Pons (tissue), 1 donor: ENCODE data around the gene CEP20.

Source experiments
- DNase-seq: peaks from one replicate; pipeline ENCODE4 v3.0.0-alpha.2; 2016; ENCODE audit warnings: low spot score

CEP20 gene

GRCh38 chr16:15897834-15898254, 9.4 kb upstream of the CEP20 start:
- DNase-seq: no peak

GRCh38 chr16:15897121-15897780, 8.8 kb upstream of the CEP20 start:
- no peak for DNase-seq

- DNase-seq: no peak
These were observed 6.4 kb upstream of the CEP20 start for GRCh38 chr16:15894571-15895374.

DNA sequence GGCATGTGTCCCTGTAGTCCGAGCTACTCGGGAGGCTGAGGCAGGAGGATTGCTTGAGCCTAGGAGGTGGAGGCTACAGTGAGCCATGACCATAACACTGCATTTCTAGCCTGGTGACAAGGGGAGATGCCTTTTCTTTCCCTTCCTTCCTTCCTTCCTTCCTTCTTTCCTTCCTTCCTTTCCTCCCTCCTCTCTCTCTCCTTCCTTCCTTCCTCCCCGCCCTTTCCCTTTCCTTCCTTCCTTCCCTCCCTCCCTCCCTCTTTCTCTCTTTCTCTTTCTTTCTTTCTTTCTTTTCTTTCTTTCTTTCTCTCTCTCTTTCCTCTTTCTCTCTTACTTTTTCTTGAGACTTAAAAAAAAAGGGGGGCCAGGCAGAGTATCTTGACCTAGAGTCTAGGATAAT, 3.1 kb upstream of the CEP20 start:
- DNase-seq: no peak

DNA sequence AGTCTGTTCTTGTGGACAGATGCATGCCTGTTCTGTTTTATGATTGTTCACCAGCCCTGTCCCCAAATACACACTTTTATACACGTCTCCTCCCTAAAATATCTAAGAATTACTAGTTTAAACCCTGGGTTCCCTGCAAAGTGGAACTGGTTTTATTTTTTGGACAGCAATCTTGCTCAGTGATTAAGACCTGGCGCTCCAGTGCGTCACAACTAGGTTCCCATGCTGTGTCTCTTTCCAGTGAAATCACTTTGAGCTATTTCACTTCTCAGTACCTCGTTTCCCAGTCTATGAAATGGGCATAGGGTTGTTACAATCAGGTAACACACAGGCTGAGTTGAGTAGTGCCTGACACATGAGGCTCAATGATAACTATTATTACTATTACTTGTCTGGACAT, 1.1 kb downstream of the CEP20 start:
- DNase-seq: no peak

GRCh38 chr16:15886078-15886477, 2.3 kb downstream of the CEP20 start:
- no peak for DNase-seq

GRCh38 chr16:15885560-15886001, 2.8 kb downstream of the CEP20 start:
- no peak for DNase-seq

- DNase-seq: no peak
These were observed 5.8 kb downstream of the CEP20 start for GRCh38 chr16:15882563-15882962.

GRCh38 chr16:15881794-15882379, 6.5 kb downstream of the CEP20 start:
- no peak for DNase-seq

GRCh38 chr16:15880434-15881308, 7.7 kb downstream of the CEP20 start:
- peak; percentile 36 for DNase-seq

GRCh38 chr16:15879255-15879811, 9.1 kb downstream of the CEP20 start:
- peak; percentile 43 for DNase-seq

GRCh38 chr16:15876503-15876902, 11.9 kb downstream of the CEP20 start:
- no peak for DNase-seq

DNA sequence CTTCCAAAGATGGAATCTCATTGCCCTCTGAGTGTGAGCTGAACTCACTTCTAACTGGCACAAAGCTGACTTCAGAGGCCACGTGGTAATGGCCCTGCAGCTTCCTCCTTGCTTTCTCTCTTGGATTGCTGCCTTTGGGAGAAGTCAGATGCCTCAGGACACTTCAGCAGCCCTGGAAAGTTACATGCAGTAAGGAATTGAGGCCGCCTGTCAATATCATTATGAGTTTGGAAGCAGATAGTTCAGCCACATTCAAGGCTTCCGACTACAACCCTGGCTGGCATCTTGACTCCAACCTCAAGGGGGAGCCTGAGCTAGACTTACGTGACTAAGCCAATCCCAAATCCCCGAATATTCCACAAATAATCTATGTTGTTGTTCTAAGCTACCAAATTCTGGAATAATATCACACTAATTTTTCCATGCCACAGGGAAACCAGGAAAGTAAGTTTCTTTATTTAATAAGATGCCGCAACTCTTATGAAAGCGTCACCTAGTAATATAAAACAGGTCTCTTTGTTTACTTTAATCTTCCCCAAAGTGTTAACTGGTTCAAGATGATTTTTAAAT, 13.6 kb downstream of the CEP20 start:
- peak; percentile 85 for DNase-seq

DNA sequence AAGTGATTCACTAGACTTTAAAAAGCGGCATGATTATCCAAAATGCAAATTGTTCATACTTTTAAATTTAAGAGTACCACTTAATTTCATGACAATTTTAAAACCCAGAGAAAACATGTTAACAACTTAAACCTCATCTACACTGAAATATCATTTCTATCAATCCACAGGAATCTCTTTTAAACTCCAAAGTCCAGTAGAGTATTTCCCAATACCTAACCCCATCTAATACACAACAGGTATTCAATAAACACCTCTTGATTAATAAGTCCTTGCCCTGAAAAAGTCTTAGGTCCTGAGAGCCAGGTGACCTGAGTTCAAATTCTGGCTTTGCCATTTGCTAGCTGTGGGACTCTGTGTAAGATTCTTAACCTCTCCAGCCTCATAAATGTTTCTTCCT, 14.7 kb downstream of the CEP20 start:
- no peak for DNase-seq

DNA sequence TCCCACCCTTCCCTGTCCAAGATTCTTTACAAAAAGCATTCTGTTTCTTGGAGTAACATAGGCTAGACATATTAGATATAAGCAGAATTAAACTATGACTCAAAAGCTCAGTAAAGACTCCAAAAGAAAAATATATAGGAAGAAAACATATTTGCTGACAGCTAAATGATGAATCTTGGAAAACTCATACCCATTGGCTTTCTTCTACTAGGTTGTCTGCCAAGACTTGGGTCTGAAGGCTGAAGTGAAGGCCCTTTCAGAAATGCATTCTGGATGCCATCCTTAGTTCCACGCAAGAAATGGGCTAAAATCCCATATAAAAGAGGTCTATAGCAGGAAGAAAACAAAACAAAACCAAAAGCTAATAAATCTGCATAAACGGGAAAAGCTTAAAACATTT, 15.1 kb downstream of the CEP20 start:
- DNase-seq: no peak

- DNase-seq: no peak
These were observed 18.4 kb downstream of the CEP20 start for GRCh38 chr16:15870011-15870410.

GRCh38 chr16:15866451-15866850, 22.0 kb downstream of the CEP20 start:
- peak; percentile 68 for DNase-seq

DNA sequence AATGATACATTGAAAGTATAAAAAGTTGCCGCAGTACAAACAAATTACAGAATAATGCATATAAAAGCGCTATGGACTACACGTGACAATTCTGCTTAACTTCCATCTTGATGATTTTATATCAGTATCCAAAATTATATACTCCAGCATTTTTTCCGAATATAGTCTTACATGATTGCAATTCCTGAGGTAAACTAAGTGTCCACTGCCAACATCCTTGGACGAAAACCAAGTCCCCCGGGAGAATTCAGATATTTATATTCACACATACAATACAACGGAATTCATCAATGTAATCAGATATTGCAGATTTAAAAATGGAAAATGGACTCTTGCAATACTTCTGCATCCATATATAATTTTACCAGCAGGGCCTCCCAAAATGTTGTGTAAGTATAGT, 22.7 kb downstream of the CEP20 start:
- no peak for DNase-seq

- DNase-seq: no peak
These were observed 23.5 kb downstream of the CEP20 start for GRCh38 chr16:15864939-15865338.

DNA sequence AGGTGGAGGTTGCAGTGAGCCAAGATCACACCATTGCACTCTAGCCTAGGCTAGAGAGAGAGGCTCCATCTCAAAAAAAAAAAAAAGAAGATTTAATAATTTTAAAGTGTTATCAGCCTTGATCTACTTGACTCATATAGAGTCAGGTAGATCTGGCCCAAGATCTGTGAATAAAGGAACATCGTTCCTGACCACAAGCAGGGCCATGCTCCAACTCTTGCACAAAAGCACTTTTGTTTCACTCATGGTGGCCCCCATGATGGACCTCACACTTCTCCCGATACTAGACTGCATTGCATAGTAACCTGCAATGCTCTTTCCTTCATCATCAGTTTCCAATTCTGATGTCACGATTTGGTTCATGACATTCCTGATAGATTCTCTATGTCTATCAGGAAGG, 26.4 kb downstream of the CEP20 start:
- no peak for DNase-seq

DNA sequence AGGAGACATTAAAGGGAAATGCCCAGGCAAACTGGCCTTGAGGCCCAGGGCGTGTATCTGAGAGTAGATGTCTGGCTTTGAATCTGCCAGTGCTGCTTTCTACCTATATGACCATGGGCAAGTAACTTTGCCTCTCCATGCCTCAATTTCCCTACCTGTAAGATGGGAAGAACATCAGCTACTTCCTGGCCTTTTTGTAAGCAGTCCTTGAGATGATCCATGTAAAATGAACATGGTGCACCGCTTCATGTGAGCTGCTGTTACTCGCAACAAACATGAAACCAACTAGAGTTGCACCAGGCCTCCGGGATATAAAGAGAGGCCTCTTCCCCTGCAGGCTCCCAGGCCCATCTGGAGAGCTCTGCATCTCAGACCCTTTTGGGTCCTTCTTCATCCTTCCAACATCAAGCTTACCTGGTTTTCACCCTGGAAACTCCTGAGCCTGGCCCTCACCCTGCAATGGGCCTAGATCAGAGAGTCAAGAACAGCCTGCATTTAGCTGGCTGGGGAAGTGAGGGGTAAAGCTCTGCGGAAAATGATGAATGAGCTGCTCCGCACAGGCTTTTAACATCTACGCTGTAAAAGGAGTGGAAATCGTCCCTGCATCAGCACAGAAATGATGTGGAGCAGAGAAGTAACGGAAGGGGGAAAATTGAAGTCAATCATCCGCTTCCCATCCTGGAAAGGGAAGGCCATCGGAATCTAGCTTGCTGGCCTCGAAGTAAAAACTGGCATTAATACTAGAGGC, 29.3 kb downstream of the CEP20 start:
- DNase-seq: no peak
